AG10803 (cell line): ENCODE measurements around the gene ZFHX2.
"Not testable (repeated sequence)": the region's sequence is repeated elsewhere in the genome, so short reads cannot be mapped to it uniquely, and the experiment has no call there.

Experiments
- DNase-seq: peaks from one replicate; pipeline ENCODE4 v3.0.0; 2010; ENCODE audit warnings: low read depth
- H3K4me3 ChIP-seq: 2 replicates; pipeline ENCODE4 v1.5.1; 2011; ENCODE audit warnings: mild to moderate bottlenecking, low read length, control low read depth
- TF ChIP-seq, protein P1 (sequence below): conservative IDR thresholded peaks from 2 replicates; pipeline ENCODE4 v1.5.1; 2011; ENCODE audit warnings: mild to moderate bottlenecking, low read length, control low read depth, inconsistent platforms

Gene ZFHX2

DNA sequence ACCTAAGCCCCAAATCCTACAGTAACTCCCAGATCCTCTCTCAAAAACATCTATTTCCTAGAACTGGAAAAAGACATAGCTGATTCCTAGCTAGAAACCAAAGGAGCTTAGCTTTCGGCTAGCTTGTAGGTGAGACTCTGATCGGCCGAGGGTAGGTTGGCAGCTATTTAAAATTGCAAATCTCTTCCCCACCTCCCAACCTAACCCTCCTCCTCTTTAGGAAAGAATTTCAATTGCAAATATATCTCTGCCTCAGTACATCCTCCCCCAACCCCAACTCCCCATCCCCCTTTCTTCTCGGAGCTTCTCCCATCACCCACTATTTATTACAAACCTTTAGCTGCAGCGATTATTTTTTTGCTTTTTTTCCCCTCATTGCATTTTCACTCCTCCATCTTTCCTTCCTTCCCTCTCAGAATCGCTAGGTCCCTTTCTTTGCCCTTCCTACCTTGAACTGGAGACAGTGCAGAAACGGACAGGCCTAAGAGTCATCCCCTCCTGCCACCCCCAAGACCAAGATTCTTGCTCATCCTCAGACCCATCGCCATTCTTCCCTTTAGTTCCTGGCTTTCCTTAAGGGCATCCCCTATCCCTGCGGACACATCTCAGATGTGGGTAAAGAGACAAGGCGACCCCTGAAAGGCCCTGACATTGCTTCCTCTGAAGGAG, 13.4 kb downstream of the ZFHX2 start:
- no peak overlapping the region for H3K4me3 ChIP-seq
- no peak for DNase-seq
- TF ChIP-seq, protein P1, sequence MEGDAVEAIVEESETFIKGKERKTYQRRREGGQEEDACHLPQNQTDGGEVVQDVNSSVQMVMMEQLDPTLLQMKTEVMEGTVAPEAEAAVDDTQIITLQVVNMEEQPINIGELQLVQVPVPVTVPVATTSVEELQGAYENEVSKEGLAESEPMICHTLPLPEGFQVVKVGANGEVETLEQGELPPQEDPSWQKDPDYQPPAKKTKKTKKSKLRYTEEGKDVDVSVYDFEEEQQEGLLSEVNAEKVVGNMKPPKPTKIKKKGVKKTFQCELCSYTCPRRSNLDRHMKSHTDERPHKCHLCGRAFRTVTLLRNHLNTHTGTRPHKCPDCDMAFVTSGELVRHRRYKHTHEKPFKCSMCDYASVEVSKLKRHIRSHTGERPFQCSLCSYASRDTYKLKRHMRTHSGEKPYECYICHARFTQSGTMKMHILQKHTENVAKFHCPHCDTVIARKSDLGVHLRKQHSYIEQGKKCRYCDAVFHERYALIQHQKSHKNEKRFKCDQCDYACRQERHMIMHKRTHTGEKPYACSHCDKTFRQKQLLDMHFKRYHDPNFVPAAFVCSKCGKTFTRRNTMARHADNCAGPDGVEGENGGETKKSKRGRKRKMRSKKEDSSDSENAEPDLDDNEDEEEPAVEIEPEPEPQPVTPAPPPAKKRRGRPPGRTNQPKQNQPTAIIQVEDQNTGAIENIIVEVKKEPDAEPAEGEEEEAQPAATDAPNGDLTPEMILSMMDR: no peak

DNA sequence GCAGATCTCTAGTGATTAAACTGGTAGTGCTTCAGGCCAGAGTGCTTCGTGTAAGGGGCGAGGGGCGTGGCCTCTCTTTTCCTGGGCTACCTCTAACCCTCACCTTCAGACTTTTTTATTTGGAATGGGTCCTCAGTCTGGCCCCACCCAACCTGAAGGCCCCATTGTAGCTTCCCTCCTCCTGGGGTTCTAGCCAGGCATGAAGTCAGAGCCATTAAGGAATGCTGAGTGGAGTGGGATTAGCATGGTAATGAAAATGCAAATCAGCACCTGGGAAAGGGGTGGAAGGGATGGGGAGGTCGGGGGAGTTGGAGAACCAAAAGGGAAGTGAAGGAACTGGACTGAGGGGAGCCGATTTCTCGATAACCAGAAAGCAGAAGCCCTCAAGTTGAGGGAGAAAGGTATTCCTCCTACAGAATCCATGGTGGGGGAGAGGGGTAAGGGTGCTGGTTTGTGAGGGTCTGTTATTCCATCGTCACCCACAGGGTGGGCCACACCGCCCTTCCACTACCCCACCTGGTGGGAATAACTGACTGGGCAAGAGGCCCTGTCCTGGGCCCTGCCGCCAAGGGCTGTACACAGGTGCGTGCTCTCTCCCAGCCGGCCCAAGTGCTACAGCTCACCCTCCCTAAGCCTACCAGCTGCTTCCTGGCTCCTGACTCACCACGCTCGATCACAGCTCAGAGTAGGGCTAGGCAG, 14.1 kb downstream of the ZFHX2 start:
- no peak for DNase-seq
- H3K4me3 ChIP-seq: no peak overlapping the region

DNA sequence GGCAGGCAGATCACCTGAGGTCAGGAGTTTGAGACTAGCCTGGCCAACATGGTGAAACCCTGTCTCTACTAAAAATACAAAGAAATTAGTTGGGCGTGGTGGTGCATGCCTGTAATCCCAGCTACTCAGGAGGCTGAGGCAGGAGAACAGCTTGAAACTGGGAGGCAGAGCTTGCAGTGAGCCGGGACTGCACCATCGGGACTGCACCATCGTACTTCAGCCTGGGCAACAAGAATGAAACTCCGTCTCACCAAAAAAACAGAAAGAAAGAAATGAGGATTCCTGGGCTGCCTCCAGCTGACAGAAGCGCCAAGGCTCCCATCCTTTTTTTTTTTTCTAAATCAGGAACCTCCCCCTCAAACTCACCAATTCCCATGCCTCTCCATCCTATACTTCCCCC, 14.7 kb downstream of the ZFHX2 start:
- DNase-seq, H3K4me3 ChIP-seq: not testable (repeated sequence)

More for the DNA sequence above, 14.1 kb downstream of the ZFHX2 start:
- TF ChIP-seq, protein P1: no peak

DNA sequence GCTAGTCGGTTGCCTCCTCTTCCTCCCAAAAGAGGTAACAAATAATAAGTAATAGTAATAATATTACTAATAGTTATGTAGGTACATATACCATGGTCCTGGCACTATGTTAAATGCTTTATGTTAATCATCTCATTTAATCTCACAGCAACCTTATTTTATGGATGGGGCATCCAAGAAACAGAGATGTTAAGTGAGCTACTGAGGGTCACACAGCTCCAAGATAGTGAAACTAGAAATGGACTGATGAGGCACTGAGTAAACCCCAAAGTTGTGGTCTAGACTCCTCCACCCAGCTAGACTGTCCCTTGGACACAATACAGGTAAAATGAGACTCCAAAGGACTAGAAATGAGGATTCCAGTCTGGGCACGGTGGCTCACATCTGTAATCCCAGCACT, 15.1 kb downstream of the ZFHX2 start:
- no peak overlapping the region for H3K4me3 ChIP-seq
- DNase-seq: no peak
- TF ChIP-seq, protein P1: no peak

DNA sequence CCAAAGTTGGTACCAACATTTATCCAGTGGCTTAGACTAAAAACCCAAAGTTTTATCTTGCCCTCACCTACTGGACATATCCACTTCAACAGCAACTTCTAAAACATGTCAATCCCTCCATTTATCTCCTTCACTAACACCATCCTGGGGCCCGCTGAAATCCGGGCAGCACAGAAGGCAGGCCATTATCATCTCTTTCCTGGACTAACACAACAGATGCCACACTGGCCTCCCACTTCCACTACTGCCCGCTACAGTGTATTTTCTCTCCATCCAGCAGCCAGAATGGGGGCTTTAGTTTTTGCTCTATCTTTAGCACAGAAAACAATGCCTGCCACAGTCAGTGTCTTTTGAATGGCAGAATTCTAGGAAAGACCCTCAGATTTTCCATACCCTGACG, 15.6 kb downstream of the ZFHX2 start:
- TF ChIP-seq, protein P1: no peak
- no peak for DNase-seq

DNA sequence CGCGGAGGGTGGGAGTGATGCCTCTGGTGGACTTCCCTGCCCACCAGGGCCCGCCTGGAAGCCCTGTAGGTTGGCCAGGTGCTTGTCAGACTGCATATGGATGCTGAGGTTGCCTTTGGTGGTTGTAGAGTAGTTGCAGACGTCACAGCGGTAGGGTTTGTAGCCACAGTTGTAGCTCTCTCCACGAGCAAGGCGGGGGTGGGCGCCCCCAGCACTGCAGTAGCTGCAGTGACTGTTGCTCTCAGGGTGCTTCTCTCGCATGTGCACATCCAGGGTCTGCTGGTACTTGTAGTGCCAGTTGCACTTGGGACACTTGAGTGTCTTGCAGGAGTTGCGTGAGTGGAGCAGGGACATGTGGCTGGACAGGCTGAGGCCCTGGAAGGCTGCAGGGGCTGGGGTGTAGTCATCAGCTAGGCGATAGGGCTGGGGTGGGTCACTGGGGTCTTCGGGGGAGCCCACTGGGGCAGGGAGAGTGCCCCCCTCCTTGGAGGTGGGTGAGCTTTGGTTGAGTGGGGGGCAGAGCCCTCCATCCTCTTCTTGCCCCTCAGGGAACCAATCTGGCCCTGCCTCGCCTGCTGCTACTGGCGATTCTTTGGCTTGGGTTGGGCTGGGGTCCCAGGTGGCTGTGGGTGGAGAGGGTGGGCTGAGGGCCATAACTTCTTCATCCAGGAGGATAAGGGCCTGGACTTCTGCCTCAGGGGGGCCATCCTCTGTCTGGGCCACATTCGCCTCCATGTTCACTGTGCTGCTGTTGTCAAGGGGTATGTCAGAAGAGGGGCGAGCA, 17.7 kb downstream of the ZFHX2 start:
- no peak overlapping the region for H3K4me3 ChIP-seq
- DNase-seq: no peak
- TF ChIP-seq, protein P1: no peak

More for the DNA sequence above, 15.6 kb downstream of the ZFHX2 start:
- H3K4me3 ChIP-seq: no peak overlapping the region

DNA sequence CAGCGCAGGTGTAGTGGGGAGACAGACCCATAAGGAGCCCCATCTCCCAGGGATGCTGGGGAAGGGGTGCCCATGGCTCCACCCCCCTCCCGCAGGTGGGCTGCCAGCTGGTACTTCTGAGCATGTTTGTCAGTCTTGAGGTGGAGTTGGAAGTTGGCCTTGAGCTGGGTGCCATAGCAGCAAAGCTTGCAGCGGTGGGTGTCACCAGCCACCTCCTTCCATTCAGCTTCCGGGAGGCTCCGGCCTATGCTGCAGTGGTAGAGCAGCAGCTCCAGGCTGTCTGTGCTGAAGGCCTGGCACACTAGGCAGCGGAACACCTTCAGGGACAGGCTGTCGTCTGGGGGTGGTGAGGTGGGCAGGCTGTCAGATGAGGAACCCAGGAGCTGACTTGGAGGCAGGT, 18.9 kb downstream of the ZFHX2 start:
- TF ChIP-seq, protein P1: no peak
- no peak for DNase-seq

More for the DNA sequence above, 18.9 kb downstream of the ZFHX2 start:
- H3K4me3 ChIP-seq: no peak overlapping the region
